Activated CD4-positive, alpha-beta T cell treated with anti-CD3 and anti-CD28 coated beads, Interleukin-2, amount 10 ng/mL, durations not matched to agents 7 days and 5 days (primary cell): ENCODE measurements around the gene SAMD11. TPM values are rescaled to one million over a fixed set of nuclear protein-coding genes. Genes with fewer than 3 reads are reported as not detected.
A peak's percentile ranks its signal among the peaks of the same experiment; 100 is the strongest.
"Not testable (repeated sequence)": the region's sequence is repeated elsewhere in the genome, so short reads cannot be mapped to it uniquely, and the experiment has no call there.

Source experiments
- CTCF ChIA-PET: fragments of 350-600 bp; sonication (Branson Sonifier 250); formaldehyde crosslinking; loops from one replicate; lab custom pipeline; 2021; ENCODE audit warnings: antibody characterized with exemption; lab: Charles Lee
- POLR2A ChIA-PET: fragments of 350-600 bp; sonication (Branson Sonifier 250); formaldehyde crosslinking; loops from one replicate; lab custom pipeline; 2021; ENCODE audit warnings: antibody characterized with exemption; lab: Charles Lee
- DNase-seq: peaks from one replicate; pipeline ENCODE4 v3.0.0-alpha.2; 2020
- H3K27ac Mint-ChIP-seq: one replicate; pipeline ENCODE4 v1.8.0; 2021; ENCODE audit warnings: mild to moderate bottlenecking, moderate library complexity, mixed read lengths
- H3K27me3 Mint-ChIP-seq: one replicate; pipeline ENCODE4 v1.8.0; 2021; ENCODE audit warnings: mixed read lengths
- H3K36me3 Mint-ChIP-seq: one replicate; pipeline ENCODE4 v1.8.0; 2021; ENCODE audit warnings: low read depth, mixed read lengths
- H3K4me1 Mint-ChIP-seq: one replicate; pipeline ENCODE4 v1.8.0; 2021; ENCODE audit warnings: mixed read lengths
- H3K4me3 Mint-ChIP-seq: one replicate; pipeline ENCODE4 v1.8.0; 2021; ENCODE audit warnings: mild to moderate bottlenecking, moderate library complexity, mixed read lengths
- H3K9me3 Mint-ChIP-seq: one replicate; pipeline ENCODE4 v1.8.0; 2021; ENCODE audit warnings: mixed read lengths
- total RNA-seq, 2 experiments: library from RNA; stranded (reverse); gene quantifications; one replicate each; pipeline ENCODE4 v1.2.3, GENCODE V29; 2021

Gene SAMD11
- total RNA-seq, 2 experiments from 2014 or later = not detected

- no peak overlapping the region for H3K27ac Mint-ChIP-seq
- H3K4me3 Mint-ChIP-seq = no peak overlapping the region
- POLR2A ChIA-PET = no interaction called here
- peaks cover 7% of the 10 kb centered on the region for H3K9me3 Mint-ChIP-seq
- peaks cover 35% of the 10 kb centered on the region for H3K27me3 Mint-ChIP-seq
- H3K36me3 Mint-ChIP-seq = peaks cover 3% of the 10 kb centered on the region
- CTCF ChIA-PET = no interaction called here
- peaks cover 12% of the 10 kb centered on the region for H3K4me1 Mint-ChIP-seq
- peak; percentile 2 for DNase-seq
Observed at GRCh38 chr1:897226-897625, 26.5 kb upstream of the SAMD11 start.

GRCh38 chr1:897951-898350 lies 25.8 kb upstream of the SAMD11 start:
- Mint-ChIP-seq H3K27me3 (peaks cover 34% of the 10 kb centered on the region), H3K4me1 (peaks cover 12% of the 10 kb centered on the region)
- H3K27ac Mint-ChIP-seq, POLR2A ChIA-PET, H3K9me3 Mint-ChIP-seq, CTCF ChIA-PET, H3K4me3 Mint-ChIP-seq, H3K36me3 Mint-ChIP-seq: not testable (repeated sequence)
- DNase-seq = peak; percentile 3

GRCh38 chr1:899636-900317 lies 23.9 kb upstream of the SAMD11 start:
- Mint-ChIP-seq H3K27me3 (peaks cover 36% of the 10 kb centered on the region), H3K36me3 (peaks cover 3% of the 10 kb centered on the region), H3K27ac (no peak overlapping the region), H3K4me3 (no peak overlapping the region), H3K4me1 (peaks cover 18% of the 10 kb centered on the region), H3K9me3 (peaks cover 7% of the 10 kb centered on the region)
- ChIA-PET CTCF (no interaction called here), POLR2A (no interaction called here)
- DNase-seq = peak; percentile 2

GRCh38 chr1:901108-901859 lies 22.4 kb upstream of the SAMD11 start:
- CTCF ChIA-PET = no interaction called here

GRCh38 chr1:902802-903201 lies 20.9 kb upstream of the SAMD11 start:
- POLR2A ChIA-PET = no interaction called here

More at GRCh38 chr1:901108-901859, 22.4 kb upstream of the SAMD11 start:
- H3K27ac Mint-ChIP-seq = no peak overlapping the region
- DNase-seq = peak; percentile 4
- H3K9me3 Mint-ChIP-seq = peaks cover 7% of the 10 kb centered on the region
- POLR2A ChIA-PET = no interaction called here
- H3K36me3 Mint-ChIP-seq = peaks cover 3% of the 10 kb centered on the region
- no peak overlapping the region for H3K4me3 Mint-ChIP-seq
- H3K27me3 Mint-ChIP-seq = peaks cover 36% of the 10 kb centered on the region
- H3K4me1 Mint-ChIP-seq = peaks cover 23% of the 10 kb centered on the region

GRCh38 chr1:903305-903704 lies 20.4 kb upstream of the SAMD11 start:
- peaks cover 18% of the 10 kb centered on the region for H3K4me1 Mint-ChIP-seq
- H3K27ac Mint-ChIP-seq = no peak overlapping the region
- H3K4me3 Mint-ChIP-seq = peak overlapping the region; percentile 32
- no peak for DNase-seq
- ChIA-PET POLR2A (no interaction called here), CTCF (no interaction called here)
- H3K9me3 Mint-ChIP-seq = peaks cover 2% of the 10 kb centered on the region
- H3K27me3 Mint-ChIP-seq = peaks cover 34% of the 10 kb centered on the region
- H3K36me3 Mint-ChIP-seq = no peaks in the 10 kb centered on the region

More at GRCh38 chr1:902802-903201, 20.9 kb upstream of the SAMD11 start:
- H3K27ac Mint-ChIP-seq = no peak overlapping the region
- peaks cover 3% of the 10 kb centered on the region for H3K36me3 Mint-ChIP-seq
- H3K27me3 Mint-ChIP-seq = peaks cover 34% of the 10 kb centered on the region
- CTCF ChIA-PET = no interaction called here
- no peak overlapping the region for H3K4me3 Mint-ChIP-seq
- DNase-seq = no peak
- peaks cover 6% of the 10 kb centered on the region for H3K9me3 Mint-ChIP-seq
- H3K4me1 Mint-ChIP-seq = peaks cover 23% of the 10 kb centered on the region

- no peaks in the 10 kb centered on the region for H3K36me3 Mint-ChIP-seq
- peak overlapping the region; percentile 32 for H3K4me3 Mint-ChIP-seq
- ChIA-PET CTCF (interaction anchor here (2.4 kb wide), 1 partner anchor 35 kb away, joined by 9 read pairs; no protein-coding TSS in a partner anchor), POLR2A (no interaction called here)
- H3K27ac Mint-ChIP-seq = no peak overlapping the region
- peak; percentile 5 for DNase-seq
- H3K9me3 Mint-ChIP-seq = no peaks in the 10 kb centered on the region
- H3K4me1 Mint-ChIP-seq = peaks cover 13% of the 10 kb centered on the region
- peaks cover 31% of the 10 kb centered on the region for H3K27me3 Mint-ChIP-seq
Observed at GRCh38 chr1:903721-904271, 19.9 kb upstream of the SAMD11 start.

- Mint-ChIP-seq H3K4me3 (peak overlapping the region; percentile 53), H3K9me3 (no peaks in the 10 kb centered on the region), H3K27ac (peak overlapping the region; percentile 36), H3K36me3 (no peaks in the 10 kb centered on the region), H3K4me1 (peaks cover 11% of the 10 kb centered on the region), H3K27me3 (peaks cover 31% of the 10 kb centered on the region)
- DNase-seq = peak; percentile 83
- ChIA-PET CTCF (interaction anchor here (0.5 to 2.5 kb wide), 13 partner anchors 10 to 392 kb away, joined by 3 to 9 read pairs (median 4); partner anchors contain the start of gene SAMD11), POLR2A (no interaction called here)
Observed at GRCh38 chr1:904310-904950, 19.3 kb upstream of the SAMD11 start.

- Mint-ChIP-seq H3K36me3 (no peaks in the 10 kb centered on the region), H3K27ac (no peak overlapping the region), H3K4me3 (peak overlapping the region; percentile 19), H3K27me3 (peaks cover 31% of the 10 kb centered on the region), H3K4me1 (peaks cover 11% of the 10 kb centered on the region), H3K9me3 (no peaks in the 10 kb centered on the region)
- DNase-seq = peak; percentile 6
- ChIA-PET POLR2A (no interaction called here), CTCF (interaction anchor here (0.5 to 2.5 kb wide), 15 partner anchors 9 to 391 kb away, joined by 3 to 9 read pairs (median 4); partner anchors contain the start of gene SAMD11)
Observed at GRCh38 chr1:905071-905749, 18.5 kb upstream of the SAMD11 start.

- no peaks in the 10 kb centered on the region for H3K36me3 Mint-ChIP-seq
- ChIA-PET POLR2A (no interaction called here), CTCF (interaction anchor here (0.7 to 2.5 kb wide), 7 partner anchors 9 to 100 kb away, joined by 3 to 9 read pairs (median 3); no protein-coding TSS in a partner anchor)
- H3K27me3 Mint-ChIP-seq = peaks cover 37% of the 10 kb centered on the region
- DNase-seq = peak; percentile 5
- no peak overlapping the region for H3K27ac Mint-ChIP-seq
- peaks cover 11% of the 10 kb centered on the region for H3K4me1 Mint-ChIP-seq
- no peak overlapping the region for H3K4me3 Mint-ChIP-seq
- H3K9me3 Mint-ChIP-seq = no peaks in the 10 kb centered on the region
Observed at GRCh38 chr1:905811-906599, 17.7 kb upstream of the SAMD11 start.

GRCh38 chr1:906600-907420 lies 16.9 kb upstream of the SAMD11 start:
- no peak for DNase-seq
- peaks cover 43% of the 10 kb centered on the region for H3K27me3 Mint-ChIP-seq
- ChIA-PET CTCF (interaction anchor here (0.7 to 2.5 kb wide), 5 partner anchors 8 to 99 kb away, joined by 3 to 8 read pairs (median 3); no protein-coding TSS in a partner anchor), POLR2A (no interaction called here)
- no peaks in the 10 kb centered on the region for H3K9me3 Mint-ChIP-seq
- no peak overlapping the region for H3K27ac Mint-ChIP-seq
- H3K36me3 Mint-ChIP-seq = no peaks in the 10 kb centered on the region
- peaks cover 11% of the 10 kb centered on the region for H3K4me1 Mint-ChIP-seq
- no peak overlapping the region for H3K4me3 Mint-ChIP-seq
